ENCODE data around the gene PSMD11. TPM values are rescaled to one million over a fixed set of nuclear protein-coding genes. Genes with fewer than 3 reads are reported as not detected.
"Not testable (repeated sequence)": the region's sequence is repeated elsewhere in the genome, so short reads cannot be mapped to it uniquely, and the experiment has no call there.

The PSMD11 gene
- polyA plus RNA-seq, 2 of the 4 experiments (the other 2 are of a cell fraction) = 195 to 228 TPM

DNA sequence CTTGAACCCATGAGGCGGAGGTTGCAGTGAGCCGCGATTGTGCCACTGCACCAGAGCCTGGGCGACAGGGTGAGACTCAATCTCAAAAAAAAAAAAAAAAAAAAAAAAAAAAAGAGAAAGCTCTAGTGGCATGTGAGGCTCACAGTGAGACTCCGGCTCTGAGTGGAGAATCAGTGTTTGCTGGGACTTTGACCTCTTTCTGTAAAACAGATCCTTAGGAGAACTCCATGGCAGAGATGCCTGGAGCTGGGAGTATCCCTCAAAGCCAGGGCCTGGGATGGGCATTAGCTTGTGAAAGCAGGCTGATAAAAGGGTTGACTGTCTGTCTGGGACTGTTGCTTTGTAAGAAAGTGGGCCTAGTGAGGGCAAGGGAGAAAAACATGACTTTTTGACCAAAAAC lies 48.0 kb upstream of the PSMD11 start:
- ATAC-seq (peak; percentile 39 to 60; a peak in 3 of 6 replicates), DNase-seq (ENCODE audit: low read depth in 1 of 2, low spot score in 1 of 2) (no peak), FAIRE-seq (no peak)
- 90% methylated on average over 5 of the region's 5 CpGs for WGBS (ENCODE audit: missing lambda C conversion rate)
- H3K4me1 ChIP-seq = 0 out of 3 replicates have a peak, but pooled peaks cover 4% of the 10 kb centered on the region
- ChIA-PET POLR2A (interaction anchor here (0.5 to 0.7 kb wide), 3 partner anchors 12 to 163 kb away, joined by 4 to 8 read pairs (median 5); no protein-coding TSS in a partner anchor), CTCF (interaction anchor here (1.0 to 1.4 kb wide), 3 partner anchors 8 to 13 kb away, joined by 3 read pairs; no protein-coding TSS in a partner anchor)
- no peak for TF ChIP-seq EHF (CRISPR knock-in tag; IDR thresholded peaks at IDR 0.05)
- no peak for TF ChIP-seq POLR2AphosphoS2 (conservative IDR thresholded peaks at IDR 0.05; ENCODE audit: low read length)
- H3K9me3 ChIP-seq = no peaks in the 10 kb centered on the region
- no peak overlapping the region for H3K4me2 ChIP-seq
- H3K4me3 ChIP-seq = no peak overlapping the region
- no peak overlapping the region for H3K27ac ChIP-seq

DNA sequence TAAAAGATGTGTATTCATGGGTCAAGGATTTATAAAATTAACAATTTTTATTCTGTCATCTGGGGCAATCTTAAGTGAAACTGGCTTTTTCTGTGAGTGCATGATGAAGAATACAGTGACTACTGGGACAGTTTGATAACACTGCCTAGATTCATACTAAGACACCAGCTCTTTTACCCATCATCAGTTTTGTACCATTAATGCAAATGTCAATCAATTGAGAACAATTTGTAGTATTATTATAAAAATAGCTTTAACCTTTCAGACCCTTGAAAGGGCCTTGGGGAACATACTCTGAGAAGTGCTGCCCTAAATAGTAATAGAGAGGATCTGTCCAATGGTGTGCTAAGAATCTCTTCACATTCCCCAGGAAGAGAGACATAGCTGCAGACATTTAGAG lies 45.4 kb upstream of the PSMD11 start:
- no peak overlapping the region for H3K4me3 ChIP-seq
- H3K9me3 ChIP-seq = no peaks in the 10 kb centered on the region
- POLR2A ChIA-PET = interaction anchor here (0.8 kb wide), 1 partner anchor 45 kb away, joined by 3 read pairs; the partner anchor contains the start of gene PSMD11
- H3K27ac ChIP-seq = no peak overlapping the region
- H3K4me2 ChIP-seq = no peak overlapping the region
- FAIRE-seq (no peak), ATAC-seq (no peak; a peak in 1 of 6 replicates), DNase-seq (ENCODE audit: low read depth in 1 of 2, low spot score in 1 of 2) (no peak)
- CTCF ChIA-PET = interaction anchor here (0.8 to 2.3 kb wide), 5 partner anchors 9 to 45 kb away, joined by 3 to 10 read pairs (median 5); partner anchors contain the start of gene PSMD11
- H3K4me1 ChIP-seq = 0 out of 3 replicates have a peak, but pooled peaks cover 4% of the 10 kb centered on the region
- TF ChIP-seq EP300 (IDR thresholded peaks at IDR 0.05) (no peak), ZC3H11A (IDR thresholded peaks at IDR 0.05) (no peak), RCOR1 (IDR thresholded peaks at IDR 0.05; ENCODE audit: low read depth, low read length) (no peak), POLR2A (IDR thresholded peaks at IDR 0.05; ENCODE audit: low read length) (no peak), MAFK (IDR thresholded peaks at IDR 0.05; ENCODE audit: partially characterized antibody) (no peak), SMC3 (IDR thresholded peaks at IDR 0.05) (no peak), NPAS2 (CRISPR knock-in tag; IDR thresholded peaks at IDR 0.05; ENCODE audit: borderline replicate concordance) (no peak), TFCP2L1 (CRISPR knock-in tag; IDR thresholded peaks at IDR 0.05) (no peak), HOXB13 (CRISPR knock-in tag; IDR thresholded peaks at IDR 0.05; ENCODE audit: low read depth) (no peak), HOXA7 (CRISPR knock-in tag; IDR thresholded peaks at IDR 0.05) (no peak), SREBF2 (IDR thresholded peaks at IDR 0.05) (no peak), FOXS1 (CRISPR knock-in tag; IDR thresholded peaks at IDR 0.05) (no peak), NR3C1 (IDR thresholded peaks at IDR 0.05) (no peak), RAD21 (conservative IDR thresholded peaks at IDR 0.05 in 1 of 2, IDR thresholded peaks at IDR 0.05 in 1 of 2) (no peak), ZNF302 (CRISPR knock-in tag; IDR thresholded peaks at IDR 0.05) (no peak), HDAC2 (IDR thresholded peaks at IDR 0.05) (no peak)
- TF ChIP-seq, protein P1, sequence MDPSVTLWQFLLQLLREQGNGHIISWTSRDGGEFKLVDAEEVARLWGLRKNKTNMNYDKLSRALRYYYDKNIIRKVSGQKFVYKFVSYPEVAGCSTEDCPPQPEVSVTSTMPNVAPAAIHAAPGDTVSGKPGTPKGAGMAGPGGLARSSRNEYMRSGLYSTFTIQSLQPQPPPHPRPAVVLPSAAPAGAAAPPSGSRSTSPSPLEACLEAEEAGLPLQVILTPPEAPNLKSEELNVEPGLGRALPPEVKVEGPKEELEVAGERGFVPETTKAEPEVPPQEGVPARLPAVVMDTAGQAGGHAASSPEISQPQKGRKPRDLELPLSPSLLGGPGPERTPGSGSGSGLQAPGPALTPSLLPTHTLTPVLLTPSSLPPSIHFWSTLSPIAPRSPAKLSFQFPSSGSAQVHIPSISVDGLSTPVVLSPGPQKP (IDR thresholded peaks at IDR 0.05; ENCODE audit: low read depth, low read length) = no peak

DNA sequence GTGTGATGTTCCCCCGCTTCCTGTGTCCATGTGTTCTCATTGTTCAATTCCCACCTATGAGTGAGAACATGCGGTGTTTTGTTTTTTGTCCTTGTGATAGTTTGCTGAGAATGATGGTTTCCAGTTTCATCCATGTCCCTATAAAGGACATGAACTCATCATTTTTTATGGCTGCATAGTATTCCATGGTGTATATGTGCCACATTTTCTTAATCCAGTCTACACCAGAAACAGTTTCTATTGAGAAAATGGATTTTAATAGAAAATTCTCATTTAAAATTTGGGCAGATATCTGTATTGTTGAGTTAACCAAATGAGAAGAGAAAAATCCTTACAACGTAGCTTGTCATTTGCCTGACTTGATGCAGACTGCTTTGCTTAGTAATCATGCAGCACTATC lies 34.2 kb upstream of the PSMD11 start:
- H3K27ac ChIP-seq; FAIRE-seq; H3K9me3 ChIP-seq; DNase-seq (ENCODE audit: low read depth in 1 of 2, low spot score in 1 of 2); H3K4me1 ChIP-seq; H3K4me2 ChIP-seq; ATAC-seq; H3K4me3 ChIP-seq; POLR2A ChIA-PET: not testable (repeated sequence)
- CTCF ChIA-PET = interaction anchor here (0.6 kb wide), 1 partner anchor 268 kb away, joined by 3 read pairs; no protein-coding TSS in a partner anchor
- WGBS (ENCODE audit: missing lambda C conversion rate) = 93% methylated on average over 3 of the region's 3 CpGs

DNA sequence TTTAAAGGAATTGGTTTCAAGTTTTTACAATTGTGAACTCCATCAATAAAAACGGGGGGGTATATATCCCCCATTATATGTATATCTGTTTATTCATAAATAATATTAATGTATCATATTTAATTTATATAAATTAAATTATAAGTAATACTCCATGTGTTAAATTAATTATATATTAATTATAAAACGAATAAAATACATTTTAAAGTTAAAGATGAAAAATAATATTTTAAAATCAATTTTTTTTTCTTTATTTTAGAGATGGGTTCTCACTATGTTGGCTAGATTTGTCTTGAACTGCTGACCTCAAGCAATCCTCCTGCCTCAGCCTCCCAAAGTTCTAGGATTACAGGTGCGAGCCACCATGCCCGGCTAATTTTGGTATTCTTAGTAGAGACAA lies 17.4 kb upstream of the PSMD11 start:
- FAIRE-seq (no peak), DNase-seq (ENCODE audit: low read depth in 1 of 2, low spot score in 1 of 2) (no peak), ATAC-seq (no peak)
- ChIA-PET POLR2A (no interaction called here), CTCF (interaction anchor here (1.1 to 3.3 kb wide), 2 partner anchors 17 to 18 kb away, joined by 7 to 12 read pairs; partner anchors contain the start of gene PSMD11)
- Histone ChIP-seq H3K9me3 (peaks cover 17% of the 10 kb centered on the region), H3K27ac (no peak overlapping the region), H3K4me2 (no peak overlapping the region), H3K4me3 (no peak overlapping the region), H3K4me1 (peaks cover 9% of the 10 kb centered on the region)
- 40% methylated on average over 4 of the region's 4 CpGs for WGBS (ENCODE audit: missing lambda C conversion rate)
- TF ChIP-seq, protein P2, sequence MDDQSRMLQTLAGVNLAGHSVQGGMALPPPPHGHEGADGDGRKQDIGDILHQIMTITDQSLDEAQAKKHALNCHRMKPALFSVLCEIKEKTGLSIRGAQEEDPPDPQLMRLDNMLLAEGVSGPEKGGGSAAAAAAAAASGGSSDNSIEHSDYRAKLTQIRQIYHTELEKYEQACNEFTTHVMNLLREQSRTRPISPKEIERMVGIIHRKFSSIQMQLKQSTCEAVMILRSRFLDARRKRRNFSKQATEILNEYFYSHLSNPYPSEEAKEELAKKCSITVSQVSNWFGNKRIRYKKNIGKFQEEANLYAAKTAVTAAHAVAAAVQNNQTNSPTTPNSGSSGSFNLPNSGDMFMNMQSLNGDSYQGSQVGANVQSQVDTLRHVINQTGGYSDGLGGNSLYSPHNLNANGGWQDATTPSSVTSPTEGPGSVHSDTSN (IDR thresholded peaks at IDR 0.05) = no peak
- TF ChIP-seq RFX5 (IDR thresholded peaks at IDR 0.05) (no peak), HOXB13 (CRISPR knock-in tag; IDR thresholded peaks at IDR 0.05; ENCODE audit: low read depth) (no peak), ZSCAN20 (CRISPR knock-in tag; IDR thresholded peaks at IDR 0.05) (no peak)

Data from A549 (cell line).